Muscle of leg (tissue), 11 donors: ENCODE measurements around the gene ZNF844. TPM values are rescaled to one million over a fixed set of nuclear protein-coding genes. Genes with fewer than 3 reads are reported as not detected.
"Not testable (repeated sequence)": the region's sequence is repeated elsewhere in the genome, so short reads cannot be mapped to it uniquely, and the experiment has no call there.

Source experiments
- DNase-seq: peaks from one replicate; pipeline ENCODE4 v3.0.0; 2013
- H3K27ac ChIP-seq: one replicate; pipeline ENCODE4 v1.5.1; 2013; ENCODE audit warnings: mild to moderate bottlenecking, low read length, control low read depth
- H3K27me3 ChIP-seq: one replicate; pipeline ENCODE4 v1.6.1; 2013; ENCODE audit warnings: low read length; ENCODE audit not compliant: control insufficient read depth, insufficient read depth
- H3K36me3 ChIP-seq: one replicate; pipeline ENCODE4 v1.6.1; 2013; ENCODE audit warnings: low read length; ENCODE audit not compliant: control insufficient read depth, insufficient read depth
- H3K4me1 ChIP-seq: one replicate; pipeline ENCODE4 v1.6.1; 2013; ENCODE audit warnings: low read length; ENCODE audit not compliant: control insufficient read depth, insufficient read depth
- H3K4me3 ChIP-seq: one replicate; pipeline ENCODE4 v1.5.1; 2013; ENCODE audit warnings: low read length, control low read depth
- H3K9me3 ChIP-seq: replicated peaks from 2 replicates; pipeline ENCODE4 v1.6.1; 2013; ENCODE audit warnings: low read depth, low read length; ENCODE audit not compliant: control insufficient read depth
- WGBS: methylation state at CpG from one replicate; pipeline ENCODE4 v1.1.5; 2013; ENCODE audit warnings: missing lambda C conversion rate; ENCODE audit not compliant: insufficient coverage; 5-methylcytosine and 5-hydroxymethylcytosine counted together
- polyA plus RNA-seq, 8 donors: library from polyadenylated mRNA; unstranded; fragments of 120-200 nt; gene quantifications; one replicate each; pipeline versions ENCODE4 v1.2.1 to v1.2.3, GENCODE V29; 2013; ENCODE audit warnings: inconsistent platforms in 1 of 8, low replicate concordance in 1 of 8; ENCODE audit not compliant: insufficient read length in 8 of 8, insufficient read depth in 1 of 8
- total RNA-seq: library from RNA; stranded (reverse); fragments of 120-200 nt; gene quantifications from one replicate; pipeline ENCODE4 v1.2.4, GENCODE V29; 2013

The ZNF844 gene
- total and polyA plus RNA-seq, 9 donors: 5.5 to 12.9 (median 8.1) TPM

- Histone ChIP-seq H3K4me1 (peaks cover 6% of the 10 kb centered on the region), H3K27me3 (no peaks in the 10 kb centered on the region), H3K27ac (no peak overlapping the region), H3K4me3 (no peak overlapping the region), H3K9me3 (peaks cover 24% of the 10 kb centered on the region), H3K36me3 (no peaks in the 10 kb centered on the region)
- WGBS: 100% methylated on average over 2 of the region's 2 CpGs
- DNase-seq: no peak
These were observed 16.7 kb upstream of the ZNF844 start for GRCh38 chr19:12047868-12048267.

DNA sequence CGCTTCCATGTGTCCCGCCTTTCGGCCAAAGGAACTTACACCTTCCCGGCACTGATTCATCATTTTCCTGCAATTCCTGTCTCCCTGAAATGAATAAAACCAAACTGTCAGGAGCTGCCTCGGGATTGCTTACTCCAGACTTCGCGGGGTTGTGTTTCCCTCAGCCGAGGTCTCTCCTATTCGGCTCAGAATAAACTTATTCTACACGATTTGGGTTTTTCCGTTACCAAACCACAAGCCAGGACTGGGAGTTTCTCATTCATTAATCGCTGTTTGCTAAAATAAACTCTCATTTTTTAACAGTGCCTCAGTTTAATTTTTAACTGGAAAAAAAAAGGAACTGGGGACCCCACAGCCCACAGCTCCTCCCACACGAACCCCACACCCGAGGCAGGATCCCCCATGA is 12.4 kb upstream of the ZNF844 start:
- Histone ChIP-seq H3K27me3 (peaks cover 3% of the 10 kb centered on the region), H3K4me3 (peak overlapping the region; percentile 78), H3K9me3 (no peaks in the 10 kb centered on the region), H3K27ac (peak overlapping the region; percentile 40), H3K4me1 (peaks cover 6% of the 10 kb centered on the region), H3K36me3 (no peaks in the 10 kb centered on the region)
- WGBS: 1% methylated on average over 13 of the region's 14 CpGs
- DNase-seq: no peak

DNA sequence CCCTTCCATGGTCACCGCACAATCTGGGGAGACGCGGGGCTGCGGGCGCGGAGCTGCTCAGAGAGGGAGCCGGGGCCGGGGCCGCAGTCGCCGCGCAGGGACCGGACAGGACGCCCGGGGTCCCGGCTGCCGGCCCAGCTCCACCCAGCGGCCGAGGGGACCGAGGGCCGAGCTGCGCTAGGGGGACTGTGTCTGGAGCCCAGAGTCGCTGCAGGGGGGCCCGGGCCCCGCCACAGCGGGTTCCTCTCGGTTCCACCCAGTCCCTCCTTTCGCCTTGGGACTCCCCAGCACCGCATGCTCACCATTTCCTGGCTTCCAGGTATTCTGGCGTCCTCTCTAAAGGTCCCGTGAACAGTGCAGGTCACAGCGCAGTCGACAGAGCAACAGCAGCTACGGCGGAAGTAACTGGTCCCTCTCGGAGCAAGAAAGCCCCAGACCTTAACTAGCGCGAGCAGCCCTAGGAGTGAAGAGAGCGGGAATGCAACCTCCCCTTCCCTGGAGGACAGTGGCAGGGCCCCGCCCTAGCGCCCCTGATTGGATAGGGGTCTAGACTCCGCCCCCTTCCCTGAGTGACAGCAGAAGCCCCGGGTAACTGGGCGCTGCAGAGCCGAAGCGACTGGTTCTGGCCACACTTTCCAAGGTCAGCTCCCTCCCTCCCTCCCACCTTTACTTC is 11.9 kb upstream of the ZNF844 start, which contains the start of gene ZNF878:
Gene ZNF878 (minus strand): TSS at position 465 of the 673 bp plus-strand sequence. CDS start 160 bp downstream, at position 305.
- H3K9me3 ChIP-seq: no peaks in the 10 kb centered on the region
- 0% methylated on average over 45 of the region's 46 CpGs for WGBS
- peak within 1 kb of the TSS; percentile 78 for H3K4me3 ChIP-seq
- no peaks in the 10 kb centered on the region for H3K36me3 ChIP-seq
- H3K27ac ChIP-seq: peak within 1 kb of the TSS; percentile 89
- peaks cover 6% of the 10 kb centered on the region for H3K4me1 ChIP-seq
- H3K27me3 ChIP-seq: peaks cover 3% of the 10 kb centered on the region
- DNase-seq: peak; percentile 93

DNA sequence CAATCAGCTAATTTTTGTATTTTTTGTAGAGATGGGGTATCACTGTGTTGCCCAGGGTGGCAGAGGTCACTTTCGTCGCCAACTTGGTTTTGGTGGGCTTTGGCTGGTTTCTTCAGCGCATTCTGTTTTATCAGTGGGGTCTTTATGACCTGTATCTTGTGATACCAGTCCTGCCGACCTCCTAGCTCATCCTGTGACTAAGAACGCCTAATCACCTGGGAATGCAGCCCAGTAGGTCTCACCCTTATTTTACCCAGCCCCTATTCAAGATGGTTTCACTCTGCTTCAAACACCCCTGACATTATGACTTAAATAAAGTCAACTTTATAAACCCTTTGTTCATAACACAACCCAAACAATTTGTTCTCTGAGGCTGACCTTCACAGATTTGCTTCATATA is 8.7 kb upstream of the ZNF844 start:
- Histone ChIP-seq H3K4me3 (no peak overlapping the region), H3K27ac (no peak overlapping the region), H3K27me3 (peaks cover 3% of the 10 kb centered on the region), H3K4me1 (peaks cover 10% of the 10 kb centered on the region), H3K9me3 (no peaks in the 10 kb centered on the region), H3K36me3 (no peaks in the 10 kb centered on the region)
- no peak for DNase-seq
- WGBS: 73% methylated on average over 3 of the region's 5 CpGs

GRCh38 chr19:12075538-12076139 is 11.1 kb downstream of the ZNF844 start:
- peaks cover 84% of the 10 kb centered on the region for H3K9me3 ChIP-seq
- no peaks in the 10 kb centered on the region for H3K27me3 ChIP-seq
- no peak for DNase-seq
- peaks cover 49% of the 10 kb centered on the region for H3K36me3 ChIP-seq
- no peak overlapping the region for H3K4me3 ChIP-seq
- H3K27ac ChIP-seq: no peak overlapping the region
- no CpG with 5 or more reads among the region's 3 CpGs for WGBS
- H3K4me1 ChIP-seq: no peaks in the 10 kb centered on the region

DNA sequence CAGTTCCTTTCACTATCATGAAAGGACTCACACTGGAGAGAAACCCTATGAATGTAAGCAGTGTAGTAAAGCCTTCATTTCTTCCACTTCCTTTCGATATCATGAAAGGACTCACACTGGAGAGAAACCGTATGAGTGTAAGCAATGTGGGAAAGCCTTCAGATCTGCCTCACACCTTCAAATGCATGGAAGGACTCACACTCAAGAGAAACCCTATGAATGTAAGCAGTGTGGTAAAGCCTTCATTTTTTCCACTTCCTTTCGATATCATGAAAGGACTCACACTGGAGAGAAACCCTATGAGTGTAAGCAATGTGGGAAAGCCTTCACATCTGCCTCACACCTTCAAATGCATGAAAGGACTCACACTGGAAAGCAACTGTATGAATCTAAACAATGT is 11.8 kb downstream of the ZNF844 start:
- Histone ChIP-seq H3K36me3 (peaks cover 54% of the 10 kb centered on the region), H3K9me3 (peaks cover 84% of the 10 kb centered on the region)
- H3K27ac ChIP-seq, H3K4me3 ChIP-seq, DNase-seq, H3K4me1 ChIP-seq, H3K27me3 ChIP-seq: not testable (repeated sequence)
- WGBS: no CpG with 5 or more reads among the region's 3 CpGs

DNA sequence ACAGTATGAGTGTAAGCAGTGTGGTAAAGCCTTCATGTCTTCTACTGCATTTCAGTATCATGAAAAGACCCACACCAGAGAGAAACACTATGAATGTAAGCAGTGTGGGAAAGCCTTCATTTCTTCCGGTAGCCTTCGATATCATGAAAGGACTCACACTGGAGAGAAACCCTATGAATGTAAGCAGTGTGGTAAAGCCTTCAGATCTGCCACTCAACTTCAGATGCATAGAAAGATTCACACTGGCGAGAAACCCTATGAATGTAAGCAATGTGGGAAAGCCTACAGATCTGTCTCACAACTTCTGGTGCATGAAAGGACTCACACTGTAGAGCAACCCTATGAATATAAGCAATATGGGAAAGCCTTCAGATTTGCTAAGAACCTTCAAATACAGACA is 12.8 kb downstream of the ZNF844 start:
- Histone ChIP-seq H3K4me1 (no peaks in the 10 kb centered on the region), H3K27me3 (no peaks in the 10 kb centered on the region), H3K36me3 (peaks cover 54% of the 10 kb centered on the region), H3K4me3 (no peak overlapping the region), H3K9me3 (peaks cover 86% of the 10 kb centered on the region), H3K27ac (no peak overlapping the region)
- WGBS: 100% methylated on average over 1 of the region's 3 CpGs
- no peak for DNase-seq

- H3K4me3 ChIP-seq, H3K27me3 ChIP-seq, H3K27ac ChIP-seq, DNase-seq, H3K4me1 ChIP-seq: not testable (repeated sequence)
- peaks cover 41% of the 10 kb centered on the region for H3K9me3 ChIP-seq
- H3K36me3 ChIP-seq: peaks cover 15% of the 10 kb centered on the region
- WGBS: no CpG with 5 or more reads among the region's 6 CpGs
These were observed 18.8 kb downstream of the ZNF844 start for GRCh38 chr19:12083336-12083735.

- Histone ChIP-seq H3K9me3 (peaks cover 25% of the 10 kb centered on the region), H3K36me3 (peaks cover 9% of the 10 kb centered on the region), H3K4me3 (no peak overlapping the region), H3K27ac (no peak overlapping the region), H3K27me3 (no peaks in the 10 kb centered on the region), H3K4me1 (no peaks in the 10 kb centered on the region)
- 96% methylated on average over 4 of the region's 5 CpGs for WGBS
- DNase-seq: no peak
These were observed 20.7 kb downstream of the ZNF844 start for GRCh38 chr19:12085074-12085818.

DNA sequence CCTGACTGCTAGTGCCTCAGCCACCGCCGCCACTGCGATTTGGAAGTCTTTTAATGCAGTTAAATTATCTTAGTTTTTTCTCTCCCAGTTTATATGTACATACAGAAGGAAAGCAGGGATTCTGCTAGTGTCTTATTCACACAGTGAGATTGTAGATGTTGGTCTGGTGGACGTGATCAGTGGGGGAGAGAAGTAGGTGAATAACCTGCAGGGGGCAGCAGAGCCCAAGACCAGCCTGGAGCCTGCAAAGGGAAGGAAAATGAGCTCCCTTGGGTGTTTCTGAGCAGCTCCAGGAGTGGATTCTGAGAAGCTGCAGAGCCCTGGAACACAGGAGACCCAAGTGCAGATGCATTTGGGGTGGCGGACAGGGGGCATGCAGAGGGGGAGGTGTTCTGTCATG is 26.3 kb downstream of the ZNF844 start:
- no peaks in the 10 kb centered on the region for H3K27me3 ChIP-seq
- H3K4me3 ChIP-seq: no peak overlapping the region
- peak; percentile 86 for DNase-seq
- H3K27ac ChIP-seq: no peak overlapping the region
- peaks cover 7% of the 10 kb centered on the region for H3K4me1 ChIP-seq
- H3K9me3 ChIP-seq: no peaks in the 10 kb centered on the region
- peaks cover 3% of the 10 kb centered on the region for H3K36me3 ChIP-seq
- 34% methylated on average over 2 of the region's 5 CpGs for WGBS
